Esophagus muscularis mucosa (tissue), 3 donors: ENCODE data around the gene VPS37C.

Experiments used
- POLR2A ChIP-seq: fragments of 450-650 bp; IDR thresholded peaks from one replicate; pipeline ENCODE4 v1.6.1; 2017; ENCODE audit warnings: antibody characterized with exemption, moderate library complexity, mild to moderate bottlenecking, low read depth
- TF ChIP-seq, protein P1 (sequence below), 3 experiments: fragments of 200-600 bp in 2 of 3; fragments of 450-650 bp in 1 of 3; sonication (generic) in 2 of 3; IDR thresholded peaks; one replicate each; pipeline ENCODE4 v1.5.1; 2017 to 2019; ENCODE audit warnings: antibody characterized with exemption in 3 of 3, mild to moderate bottlenecking in 2 of 3, moderate library complexity in 1 of 3

DNA sequence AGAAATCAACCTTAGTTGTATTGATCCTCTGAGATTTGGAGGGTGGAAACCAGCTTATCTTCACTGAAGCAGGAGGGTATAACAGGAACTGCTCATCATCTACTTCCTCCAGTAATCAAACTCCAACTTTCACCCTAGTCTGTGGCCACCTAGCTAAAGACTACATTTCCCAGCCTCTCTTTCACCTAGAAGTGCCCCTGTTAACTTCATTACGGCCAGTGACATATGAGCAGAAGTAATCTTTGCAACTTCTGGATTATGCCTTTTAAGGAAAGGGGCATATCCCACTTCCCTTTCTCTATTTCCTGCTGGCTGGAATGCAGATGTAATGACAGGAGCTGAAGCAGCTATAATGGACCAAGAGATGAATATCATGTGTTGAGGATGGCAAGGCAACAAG, 7.6 kb upstream of the VPS37C start:
- TF ChIP-seq, protein P1, sequence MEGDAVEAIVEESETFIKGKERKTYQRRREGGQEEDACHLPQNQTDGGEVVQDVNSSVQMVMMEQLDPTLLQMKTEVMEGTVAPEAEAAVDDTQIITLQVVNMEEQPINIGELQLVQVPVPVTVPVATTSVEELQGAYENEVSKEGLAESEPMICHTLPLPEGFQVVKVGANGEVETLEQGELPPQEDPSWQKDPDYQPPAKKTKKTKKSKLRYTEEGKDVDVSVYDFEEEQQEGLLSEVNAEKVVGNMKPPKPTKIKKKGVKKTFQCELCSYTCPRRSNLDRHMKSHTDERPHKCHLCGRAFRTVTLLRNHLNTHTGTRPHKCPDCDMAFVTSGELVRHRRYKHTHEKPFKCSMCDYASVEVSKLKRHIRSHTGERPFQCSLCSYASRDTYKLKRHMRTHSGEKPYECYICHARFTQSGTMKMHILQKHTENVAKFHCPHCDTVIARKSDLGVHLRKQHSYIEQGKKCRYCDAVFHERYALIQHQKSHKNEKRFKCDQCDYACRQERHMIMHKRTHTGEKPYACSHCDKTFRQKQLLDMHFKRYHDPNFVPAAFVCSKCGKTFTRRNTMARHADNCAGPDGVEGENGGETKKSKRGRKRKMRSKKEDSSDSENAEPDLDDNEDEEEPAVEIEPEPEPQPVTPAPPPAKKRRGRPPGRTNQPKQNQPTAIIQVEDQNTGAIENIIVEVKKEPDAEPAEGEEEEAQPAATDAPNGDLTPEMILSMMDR (IDR thresholded peaks at IDR 0.05), result no peak
- TF ChIP-seq POLR2A, result no peak
